Stimulated activated naive B cell treated with anti-CD40 and anti-IgM and Interleukin-4, amounts not matched to agents 10 μg/mL and 1 μg/mL and 100 μg/mL, for 72 hours (primary cell): ENCODE data around the gene XPR1.
"Not testable (repeated sequence)": the region's sequence is repeated elsewhere in the genome, so short reads cannot be mapped to it uniquely, and the experiment has no call there.

Source experiments
- ATAC-seq, 2 donors: fragments of 150-1000 bp; cut with Tn5 transposase; replicated peaks; 2 replicates each; pipeline ENCODE4 v1.10.0; 2021; ENCODE audit warnings: moderate library complexity in 1 of 2
- DNase-seq: peaks from one replicate; pipeline ENCODE4 v3.0.0; 2021
- H3K27ac Mint-ChIP-seq: one replicate; pipeline ENCODE4 v1.8.0; 2022; ENCODE audit warnings: mild to moderate bottlenecking, mixed read lengths
- H3K27me3 Mint-ChIP-seq, 2 donors: one replicate each; pipeline ENCODE4 v1.8.0; 2022; ENCODE audit warnings: mixed read lengths in 2 of 2
- H3K36me3 Mint-ChIP-seq, 2 donors: one replicate each; pipeline ENCODE4 v1.8.0; 2022; ENCODE audit warnings: mixed read lengths in 2 of 2, mild to moderate bottlenecking in 1 of 2
- H3K4me1 Mint-ChIP-seq, 2 donors: one replicate each; pipeline ENCODE4 v1.8.0; 2022; ENCODE audit warnings: mixed read lengths in 2 of 2, mild to moderate bottlenecking in 1 of 2
- H3K4me3 Mint-ChIP-seq, 2 donors: one replicate each; pipeline ENCODE4 v1.8.0; 2022; ENCODE audit warnings: mild to moderate bottlenecking in 2 of 2, mixed read lengths in 2 of 2, moderate library complexity in 1 of 2
- H3K9me3 Mint-ChIP-seq, 2 donors: one replicate each; pipeline ENCODE4 v1.8.0; 2022; ENCODE audit warnings: mixed read lengths in 2 of 2, mild to moderate bottlenecking in 1 of 2

Gene XPR1

GRCh38 chr1:180811886-180812285, 180.1 kb downstream of the XPR1 start:
- no peak overlapping the region for H3K27ac Mint-ChIP-seq
- peaks cover 37 to 52% of the 10 kb centered on the region in 2 donors for H3K36me3 Mint-ChIP-seq
- ATAC-seq: no peak
- no peaks in the 10 kb centered on the region for H3K4me1 Mint-ChIP-seq
- no peak for DNase-seq
- H3K9me3 Mint-ChIP-seq: no peaks in the 10 kb centered on the region
- H3K27me3 Mint-ChIP-seq: no peaks in the 10 kb centered on the region
- H3K4me3 Mint-ChIP-seq: no peak overlapping the region

GRCh38 chr1:180814258-180814657, 182.4 kb downstream of the XPR1 start:
- ATAC-seq (no peak), DNase-seq (no peak)
- Mint-ChIP-seq H3K36me3 (peaks cover 27 to 30% of the 10 kb centered on the region in 2 donors), H3K9me3 (no peaks in the 10 kb centered on the region), H3K4me3 (no peak overlapping the region), H3K27me3 (no peaks in the 10 kb centered on the region), H3K27ac (no peak overlapping the region), H3K4me1 (no peaks in the 10 kb centered on the region)

GRCh38 chr1:180815188-180815587, 183.4 kb downstream of the XPR1 start:
- Mint-ChIP-seq H3K36me3 (peaks cover 28 to 32% of the 10 kb centered on the region in 2 donors), H3K27ac (no peak overlapping the region), H3K4me1 (no peaks in the 10 kb centered on the region), H3K27me3 (no peaks in the 10 kb centered on the region), H3K9me3 (peaks cover 0 to 1% of the 10 kb centered on the region in 2 donors), H3K4me3 (no peak overlapping the region)
- ATAC-seq (no peak), DNase-seq (no peak)

- Mint-ChIP-seq H3K36me3 (peaks cover 36 to 42% of the 10 kb centered on the region in 2 donors), H3K4me1 (no peaks in the 10 kb centered on the region), H3K27me3 (no peaks in the 10 kb centered on the region), H3K27ac (no peak overlapping the region), H3K9me3 (peaks cover 0 to 4% of the 10 kb centered on the region in 2 donors), H3K4me3 (no peak overlapping the region)
- DNase-seq (no peak), ATAC-seq (no peak)
Measured at GRCh38 chr1:180816132-180816531, 184.3 kb downstream of the XPR1 start.

GRCh38 chr1:180821970-180822369, 190.1 kb downstream of the XPR1 start:
- H3K27me3 Mint-ChIP-seq: no peaks in the 10 kb centered on the region
- DNase-seq: no peak
- ATAC-seq: no peak
- no peaks in the 10 kb centered on the region for H3K4me1 Mint-ChIP-seq
- H3K4me3 Mint-ChIP-seq: no peak overlapping the region
- H3K27ac Mint-ChIP-seq: no peak overlapping the region
- H3K36me3 Mint-ChIP-seq: peaks cover 17 to 35% of the 10 kb centered on the region in 2 donors
- peaks cover 0 to 4% of the 10 kb centered on the region in 2 donors for H3K9me3 Mint-ChIP-seq

GRCh38 chr1:180831507-180831906, 199.7 kb downstream of the XPR1 start:
- peaks cover 12 to 18% of the 10 kb centered on the region in 2 donors for H3K9me3 Mint-ChIP-seq
- peaks cover 48 to 65% of the 10 kb centered on the region in 2 donors for H3K36me3 Mint-ChIP-seq
- ATAC-seq, H3K27ac Mint-ChIP-seq, H3K4me1 Mint-ChIP-seq, H3K4me3 Mint-ChIP-seq, H3K27me3 Mint-ChIP-seq, DNase-seq: not testable (repeated sequence)

- H3K4me3 Mint-ChIP-seq, ATAC-seq, H3K27ac Mint-ChIP-seq, H3K27me3 Mint-ChIP-seq, DNase-seq, H3K4me1 Mint-ChIP-seq: not testable (repeated sequence)
- Mint-ChIP-seq H3K36me3 (peaks cover 57 to 78% of the 10 kb centered on the region in 2 donors), H3K9me3 (peaks cover 12 to 18% of the 10 kb centered on the region in 2 donors)
Measured at GRCh38 chr1:180833180-180833579, 201.4 kb downstream of the XPR1 start.

GRCh38 chr1:180836449-180836848, 204.6 kb downstream of the XPR1 start:
- H3K27ac Mint-ChIP-seq: no peak overlapping the region
- H3K4me1 Mint-ChIP-seq: peaks cover 5 to 10% of the 10 kb centered on the region in 2 donors
- no peak overlapping the region for H3K4me3 Mint-ChIP-seq
- no peak for DNase-seq
- H3K27me3 Mint-ChIP-seq: no peaks in the 10 kb centered on the region
- H3K36me3 Mint-ChIP-seq: peaks cover 41 to 57% of the 10 kb centered on the region in 2 donors
- ATAC-seq: no peak
- peaks cover 10 to 15% of the 10 kb centered on the region in 2 donors for H3K9me3 Mint-ChIP-seq

GRCh38 chr1:180837020-180837419, 205.2 kb downstream of the XPR1 start:
- peak overlapping the region; percentile 27 for H3K27ac Mint-ChIP-seq
- no peak for DNase-seq
- H3K4me1 Mint-ChIP-seq: peaks cover 5 to 10% of the 10 kb centered on the region in 2 donors
- H3K36me3 Mint-ChIP-seq: peaks cover 36 to 51% of the 10 kb centered on the region in 2 donors
- no peak overlapping the region for H3K4me3 Mint-ChIP-seq
- H3K9me3 Mint-ChIP-seq: peaks cover 8 to 13% of the 10 kb centered on the region in 2 donors
- ATAC-seq: no peak
- no peaks in the 10 kb centered on the region for H3K27me3 Mint-ChIP-seq

GRCh38 chr1:180838535-180838934, 206.7 kb downstream of the XPR1 start:
- no peak for DNase-seq
- no peak for ATAC-seq
- Mint-ChIP-seq H3K27me3 (no peaks in the 10 kb centered on the region), H3K9me3 (peaks cover 0 to 1% of the 10 kb centered on the region in 2 donors), H3K4me3 (no peak overlapping the region), H3K4me1 (peaks cover 5 to 10% of the 10 kb centered on the region in 2 donors), H3K27ac (no peak overlapping the region), H3K36me3 (peaks cover 21 to 37% of the 10 kb centered on the region in 2 donors)

GRCh38 chr1:180839547-180839946, 207.7 kb downstream of the XPR1 start:
- Mint-ChIP-seq H3K36me3 (peaks cover 20 to 34% of the 10 kb centered on the region in 2 donors), H3K4me1 (peaks cover 5 to 10% of the 10 kb centered on the region in 2 donors), H3K4me3 (no peak overlapping the region), H3K27me3 (no peaks in the 10 kb centered on the region), H3K27ac (no peak overlapping the region), H3K9me3 (peaks cover 0 to 1% of the 10 kb centered on the region in 2 donors)
- no peak for ATAC-seq
- no peak for DNase-seq

- no peak for DNase-seq
- H3K9me3 Mint-ChIP-seq: peaks cover 0 to 1% of the 10 kb centered on the region in 2 donors
- H3K27me3 Mint-ChIP-seq: no peaks in the 10 kb centered on the region
- no peak overlapping the region for H3K27ac Mint-ChIP-seq
- no peak overlapping the region for H3K4me3 Mint-ChIP-seq
- peaks cover 5 to 9% of the 10 kb centered on the region in 2 donors for H3K4me1 Mint-ChIP-seq
- ATAC-seq: no peak
- H3K36me3 Mint-ChIP-seq: peaks cover 18 to 20% of the 10 kb centered on the region in 2 donors
Measured at GRCh38 chr1:180841415-180841814, 209.6 kb downstream of the XPR1 start.

GRCh38 chr1:180842052-180842451, 210.2 kb downstream of the XPR1 start:
- Mint-ChIP-seq H3K36me3 (peaks cover 13 to 14% of the 10 kb centered on the region in 2 donors), H3K4me1 (peaks cover under 1 to 3% of the 10 kb centered on the region in 2 donors), H3K9me3 (peaks cover 0 to 1% of the 10 kb centered on the region in 2 donors), H3K4me3 (no peak overlapping the region), H3K27me3 (no peaks in the 10 kb centered on the region), H3K27ac (no peak overlapping the region)
- DNase-seq (no peak), ATAC-seq (no peak)

GRCh38 chr1:180842491-180843275, 210.9 kb downstream of the XPR1 start:
- peaks cover 12% of the 10 kb centered on the region in 2 donors for H3K36me3 Mint-ChIP-seq
- no peaks in the 10 kb centered on the region for H3K27me3 Mint-ChIP-seq
- no peak overlapping the region for H3K4me3 Mint-ChIP-seq
- ATAC-seq (no peak), DNase-seq (no peak)
- no peak overlapping the region for H3K27ac Mint-ChIP-seq
- H3K4me1 Mint-ChIP-seq: no peaks in the 10 kb centered on the region
- peaks cover 0 to 1% of the 10 kb centered on the region in 2 donors for H3K9me3 Mint-ChIP-seq

GRCh38 chr1:180845352-180845751, 213.5 kb downstream of the XPR1 start:
- Mint-ChIP-seq H3K4me3 (no peak overlapping the region), H3K36me3 (peaks cover 11 to 15% of the 10 kb centered on the region in 2 donors), H3K27me3 (no peaks in the 10 kb centered on the region), H3K9me3 (peaks cover 0 to 4% of the 10 kb centered on the region in 2 donors), H3K4me1 (peaks cover 4 to 6% of the 10 kb centered on the region in 2 donors), H3K27ac (no peak overlapping the region)
- DNase-seq (no peak), ATAC-seq (no peak)
